GM18868 (cell line): Measurements from ENCODE around the gene MRPS18A.
"Not testable (repeated sequence)": the region's sequence is repeated elsewhere in the genome, so short reads cannot be mapped to it uniquely, and the experiment has no call there.

Experiments used
- ATAC-seq: cut with Tn5 transposase; IDR thresholded peaks from one replicate; pipeline ENCODE4 v1.9.1; 2021; ENCODE audit warnings: mild to moderate bottlenecking, moderate library complexity; ENCODE audit not compliant: unreplicated experiment

The MRPS18A gene

GRCh38 chr6:43671801-43672690, 15.5 kb downstream of the MRPS18A start:
- ATAC-seq: no peak

GRCh38 chr6:43671011-43671800, 16.4 kb downstream of the MRPS18A start:
- no peak for ATAC-seq

- no peak for ATAC-seq
Measured at GRCh38 chr6:43670623-43670986, 17.0 kb downstream of the MRPS18A start.

GRCh38 chr6:43669922-43670622, 17.5 kb downstream of the MRPS18A start:
- ATAC-seq: no peak

- no peak for ATAC-seq
Measured at GRCh38 chr6:43669050-43669921, 18.3 kb downstream of the MRPS18A start.

GRCh38 chr6:43668151-43669028, 19.2 kb downstream of the MRPS18A start:
- peak; percentile 62 for ATAC-seq

GRCh38 chr6:43667245-43668150, 20.1 kb downstream of the MRPS18A start:
- ATAC-seq: peak; percentile 40

GRCh38 chr6:43666196-43666920, 21.2 kb downstream of the MRPS18A start:
- ATAC-seq: no peak

- ATAC-seq: no peak
Measured at GRCh38 chr6:43665376-43665775, 22.2 kb downstream of the MRPS18A start.

- not testable (repeated sequence) for ATAC-seq
Measured at GRCh38 chr6:43662948-43663347, 24.6 kb downstream of the MRPS18A start.

GRCh38 chr6:43658161-43658560, 29.4 kb downstream of the MRPS18A start:
- no peak for ATAC-seq

- no peak for ATAC-seq
Measured at GRCh38 chr6:43657221-43657802, 30.3 kb downstream of the MRPS18A start.

- ATAC-seq: not testable (repeated sequence)
Measured at GRCh38 chr6:43652822-43653221, 34.8 kb downstream of the MRPS18A start.

- no peak for ATAC-seq
Measured at GRCh38 chr6:43648248-43648647, 39.3 kb downstream of the MRPS18A start.

GRCh38 chr6:43647613-43648012, 40.0 kb downstream of the MRPS18A start:
- ATAC-seq: no peak

- no peak for ATAC-seq
Measured at GRCh38 chr6:43645613-43645964, 42.0 kb downstream of the MRPS18A start.

- ATAC-seq: peak; percentile 65
Measured at GRCh38 chr6:43644940-43645612, 42.5 kb downstream of the MRPS18A start, which contains the start of gene RSPH9. RSPH9 (plus strand) TSS chr6:43645036; CDS start chr6:43645099, 63 bp downstream.
